ENCODE results near the gene SEL1L2.

SEL1L2 gene

DNA sequence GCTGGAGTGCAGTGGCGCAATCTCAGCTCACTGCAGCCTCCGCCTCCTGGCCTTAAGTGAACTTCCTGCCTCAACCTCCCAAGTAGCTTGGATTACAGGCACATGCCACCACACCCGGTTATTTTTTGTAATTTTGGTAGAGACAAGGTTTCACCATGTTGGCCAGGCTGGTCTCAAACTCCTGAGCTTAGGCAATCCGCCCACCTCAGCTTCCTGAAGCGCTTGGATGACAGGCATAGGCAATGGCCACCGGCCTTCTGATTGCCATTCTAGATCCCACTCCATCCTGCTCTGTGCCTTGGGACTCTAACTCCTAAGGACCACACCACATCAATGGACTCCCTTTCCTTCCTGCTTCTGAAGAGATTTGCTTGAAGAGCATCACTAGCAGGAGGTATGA is 60.6 kb downstream of the SEL1L2 start:
- DNase-seq, result no peak

DNA sequence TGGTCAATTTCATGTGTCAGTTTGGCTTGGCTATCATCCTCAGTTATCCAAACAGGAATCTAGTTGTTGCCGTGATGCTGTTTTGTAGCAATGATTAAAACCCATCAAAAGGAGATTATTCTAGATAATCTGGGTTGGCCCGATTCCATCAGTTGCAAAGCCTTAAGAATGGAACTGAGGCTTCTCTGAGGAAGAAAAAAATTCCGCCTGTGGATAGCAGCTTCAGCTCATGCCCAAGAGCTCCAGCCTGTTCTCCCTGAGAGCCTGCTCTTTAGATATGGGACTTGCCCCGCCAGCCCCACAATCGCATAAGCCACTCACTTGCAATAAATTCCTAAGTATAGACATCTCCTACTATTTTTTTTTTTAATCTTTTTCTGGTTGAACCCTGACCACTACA is 61.5 kb downstream of the SEL1L2 start:
- DNase-seq, result no peak

DNA sequence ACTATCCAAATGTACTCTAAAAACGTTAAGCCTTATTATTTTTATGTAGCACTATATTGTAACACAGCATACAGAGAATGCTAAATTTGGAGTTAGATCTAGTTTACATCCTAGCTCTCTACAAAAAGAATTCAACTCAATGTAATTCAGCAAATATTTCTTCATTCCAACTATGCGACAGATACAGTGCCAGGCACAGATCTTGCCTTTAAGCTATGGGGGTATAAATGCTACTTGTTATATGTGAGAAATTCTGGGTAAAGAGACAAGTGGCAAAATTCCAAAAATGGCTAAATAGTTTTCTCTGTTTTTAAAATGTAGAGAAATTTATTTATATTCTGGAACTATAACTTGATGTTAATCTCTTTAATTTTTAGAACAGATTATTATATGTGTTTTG is 63.2 kb downstream of the SEL1L2 start:
- DNase-seq, result no peak

DNA sequence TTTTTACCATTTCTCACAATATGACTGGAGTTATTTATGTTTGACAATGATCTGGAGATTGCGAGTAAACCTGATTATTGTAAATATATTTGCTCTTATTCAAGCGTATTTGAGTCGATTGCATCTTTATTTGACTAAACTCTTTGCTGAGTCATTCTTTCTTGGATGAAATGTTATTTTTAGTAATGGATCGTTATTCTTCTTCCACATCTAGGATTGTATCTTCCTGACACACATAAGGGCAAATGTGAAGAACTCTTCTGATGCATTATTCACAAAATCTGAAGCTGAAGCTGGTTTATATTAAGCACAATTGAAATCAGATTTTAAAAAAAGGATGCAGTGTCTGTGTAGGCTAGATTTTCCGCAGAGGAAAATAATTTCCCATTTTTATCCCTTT is 68.2 kb downstream of the SEL1L2 start:
- no peak for DNase-seq

DNA sequence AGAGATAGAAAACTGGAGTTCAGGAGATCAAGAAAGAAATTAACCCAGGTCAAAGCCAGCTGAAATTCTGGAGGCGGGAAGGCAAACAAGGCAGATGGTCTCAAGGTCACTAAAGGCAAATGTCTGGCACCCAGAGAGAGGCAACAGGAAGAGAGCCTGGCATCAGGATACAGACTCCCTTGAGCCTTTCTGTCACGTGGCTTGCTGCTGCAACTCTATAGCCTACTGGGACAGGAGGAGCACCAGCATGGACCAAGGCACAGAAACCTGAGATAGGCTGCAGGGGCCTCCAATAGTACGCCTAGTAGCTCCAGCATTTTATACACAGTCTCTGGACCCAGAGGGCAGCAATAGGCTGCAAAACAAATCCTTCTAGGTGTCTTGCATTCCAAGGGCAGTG is 75.1 kb downstream of the SEL1L2 start:
- DNase-seq, result peak in 1 of 2 experiments; percentile 55

DNA sequence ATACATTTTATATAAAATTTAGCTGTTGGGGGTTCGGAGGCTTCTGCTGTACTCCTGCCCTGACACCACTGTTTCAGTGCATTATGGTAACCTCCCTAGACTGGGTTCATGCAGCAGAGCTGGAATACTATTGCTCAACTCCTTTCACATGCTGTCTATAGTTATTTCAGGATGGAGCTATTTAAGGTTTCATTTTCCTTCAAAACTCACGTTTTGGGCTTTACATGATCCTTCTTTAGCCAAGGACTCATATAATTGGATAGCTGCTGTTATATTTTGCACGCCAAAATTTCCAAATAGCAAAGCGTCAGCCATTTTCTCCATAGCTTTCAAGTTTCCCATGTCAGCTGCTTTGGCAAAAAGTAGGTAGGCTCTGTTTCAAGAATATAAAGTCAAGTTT is 76.8 kb downstream of the SEL1L2 start:
- no peak for DNase-seq

DNA sequence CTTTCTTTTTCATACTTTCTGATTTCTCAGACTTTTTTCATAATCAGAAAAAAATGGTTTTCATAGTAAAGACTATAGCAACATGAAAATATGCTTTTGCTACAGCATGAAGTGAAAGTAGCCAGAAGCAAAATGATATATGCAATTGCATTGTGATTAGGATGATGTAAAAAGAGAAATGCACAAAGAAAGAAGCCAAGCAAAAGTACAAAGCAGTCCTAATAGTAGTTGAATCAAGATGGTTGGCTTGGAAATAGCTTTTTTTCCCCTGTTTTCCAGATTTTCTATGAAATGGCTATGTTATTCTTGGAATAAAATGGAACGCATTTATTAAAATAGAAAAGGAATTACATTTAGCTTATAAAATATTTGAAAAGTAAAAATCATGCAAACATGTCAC is 77.3 kb downstream of the SEL1L2 start:
- no peak for DNase-seq

DNA sequence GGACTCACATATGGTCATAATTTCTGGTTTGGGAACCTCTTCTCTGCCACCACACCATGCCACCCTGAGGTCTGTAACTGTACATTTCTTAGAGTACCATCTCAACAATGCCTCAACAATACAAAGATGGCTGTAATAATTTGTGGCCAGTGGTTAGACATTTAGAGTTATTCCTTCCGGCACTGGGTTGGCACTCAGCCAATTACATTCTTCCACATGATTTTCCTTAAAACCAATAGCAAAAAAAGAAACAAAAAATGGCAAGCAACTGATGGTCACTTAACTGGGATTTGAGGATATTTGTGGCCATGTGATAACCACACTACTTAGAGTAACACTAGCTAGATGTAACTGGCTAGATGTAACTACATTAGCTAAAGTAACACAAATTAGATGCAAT is 79.9 kb downstream of the SEL1L2 start:
- DNase-seq, result no peak

DNA sequence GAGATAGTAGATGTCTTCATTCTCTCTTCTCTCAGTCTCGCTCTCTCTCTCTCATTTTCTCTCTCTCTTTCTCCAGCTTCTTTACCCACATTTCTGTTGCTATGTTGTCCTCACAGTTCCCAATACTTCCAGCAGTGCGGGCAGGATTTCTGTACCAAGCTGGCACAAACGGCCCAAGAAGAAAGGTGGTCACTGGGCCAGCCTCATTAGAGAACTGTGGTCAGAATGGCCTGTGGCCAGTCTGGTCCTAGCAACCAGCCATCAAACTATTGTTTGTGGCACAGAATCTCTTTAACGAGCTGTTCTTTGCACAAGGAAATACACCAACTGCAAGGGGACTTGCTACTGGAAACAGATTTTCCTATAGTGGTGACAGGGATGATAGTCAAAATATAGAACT is 81.3 kb downstream of the SEL1L2 start:
- DNase-seq, result no peak

DNA sequence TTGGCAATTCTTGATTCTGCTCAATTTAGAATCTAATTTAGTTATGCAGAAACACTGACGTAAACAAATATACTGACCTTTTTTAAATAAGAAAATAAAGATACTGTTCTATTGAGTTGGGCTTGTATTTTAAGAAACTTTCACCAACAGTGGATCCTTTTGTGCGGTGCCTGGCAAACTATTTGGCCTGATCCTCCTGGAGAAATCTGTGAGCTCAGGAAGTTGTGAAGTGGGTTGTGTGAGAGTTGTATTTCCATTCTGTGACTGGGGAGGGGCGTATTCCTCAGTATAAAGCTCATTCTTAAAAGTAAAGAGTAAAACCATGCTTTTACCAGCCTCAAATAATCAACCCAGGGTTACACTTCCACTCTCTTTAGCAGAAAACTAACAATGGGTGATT is 85.6 kb downstream of the SEL1L2 start:
- no peak for DNase-seq

DNA sequence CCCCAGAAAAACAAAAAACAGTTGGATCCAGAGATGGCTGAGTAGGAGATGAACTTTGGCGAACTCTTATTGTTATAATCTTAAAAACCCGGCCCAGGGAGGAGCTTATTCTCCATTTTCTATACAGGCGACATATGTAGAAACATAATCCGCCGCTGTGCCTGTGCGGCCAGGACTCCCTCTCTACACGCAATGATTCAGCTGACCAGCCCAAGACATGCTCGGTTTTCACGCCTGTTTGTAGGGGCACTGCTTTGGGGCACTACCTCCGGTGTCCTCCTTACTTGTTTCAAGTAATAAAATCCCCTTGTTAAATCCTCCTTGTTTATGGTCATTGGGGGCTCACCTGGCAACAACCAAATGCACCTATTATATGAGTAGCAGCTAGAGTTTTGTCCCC is 89.9 kb downstream of the SEL1L2 start:
- DNase-seq, result no peak

DNA sequence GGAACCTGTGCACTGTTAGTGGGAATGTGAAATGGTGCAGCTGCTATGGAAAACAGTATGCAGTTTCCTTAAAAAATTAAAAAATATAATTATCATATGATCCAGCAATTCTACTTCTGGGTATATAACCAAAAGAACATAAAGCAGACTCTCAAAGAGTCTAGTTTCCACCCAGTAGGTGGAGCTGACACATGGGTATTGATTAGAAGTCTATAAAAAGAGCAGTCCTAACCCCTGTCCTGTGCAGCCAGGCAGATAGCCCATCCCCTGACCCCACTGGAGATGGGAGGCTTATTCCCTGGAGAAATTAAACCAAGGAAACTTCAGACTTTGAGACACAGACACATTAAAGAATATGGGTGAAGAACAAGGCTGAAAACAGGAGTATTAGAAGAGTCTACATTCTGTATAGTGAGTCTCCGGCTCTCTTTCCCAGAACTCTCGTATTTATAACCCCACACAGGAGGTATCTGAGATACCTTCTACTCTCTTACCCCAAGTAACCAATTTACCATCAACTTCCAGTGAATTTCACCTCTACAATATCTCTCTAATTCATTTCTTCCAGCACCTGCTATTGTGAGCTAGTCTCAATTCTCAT is 92.3 kb downstream of the SEL1L2 start:
- peak; percentile 23 to 31 for DNase-seq

DNA sequence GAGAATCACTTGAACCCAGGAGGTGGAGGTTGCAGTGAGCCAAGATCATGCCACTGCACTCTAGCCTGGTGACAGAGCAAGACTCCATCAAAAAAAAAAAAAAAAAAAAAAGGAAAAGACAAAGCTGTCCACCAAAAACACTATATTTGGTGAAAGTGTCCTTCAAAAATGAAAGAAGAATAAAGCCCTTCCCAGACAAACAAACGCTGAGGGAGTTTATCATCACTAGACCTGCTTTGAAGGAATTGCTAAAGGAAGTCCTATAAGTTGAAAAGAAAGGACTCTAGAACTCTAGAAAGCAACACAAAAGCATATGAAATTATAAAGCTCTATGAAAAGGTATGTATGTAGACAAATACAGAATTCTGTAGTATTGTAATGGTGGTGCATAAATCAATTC is 98.8 kb downstream of the SEL1L2 start:
- DNase-seq, result no peak

DNA sequence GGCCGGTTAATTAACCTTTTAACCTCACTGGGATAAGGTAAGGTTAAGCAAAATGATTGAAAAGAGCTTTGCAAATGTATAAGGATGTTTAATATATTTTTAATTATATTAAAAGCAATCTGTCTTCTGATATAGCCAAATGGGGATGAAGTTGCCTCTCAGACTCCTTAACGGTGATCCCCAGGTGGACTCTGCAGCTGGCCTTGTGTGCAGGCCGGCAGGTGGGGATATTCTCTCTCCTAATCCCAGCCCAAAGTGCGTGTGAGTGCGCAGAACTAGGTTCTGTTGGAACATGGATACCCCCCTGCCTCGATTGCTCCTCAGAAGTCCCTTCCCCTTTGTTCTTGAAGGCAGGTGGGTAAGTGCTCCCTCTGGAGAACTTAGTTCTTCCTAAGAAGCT is 105.6 kb downstream of the SEL1L2 start:
- DNase-seq, result no peak

DNA sequence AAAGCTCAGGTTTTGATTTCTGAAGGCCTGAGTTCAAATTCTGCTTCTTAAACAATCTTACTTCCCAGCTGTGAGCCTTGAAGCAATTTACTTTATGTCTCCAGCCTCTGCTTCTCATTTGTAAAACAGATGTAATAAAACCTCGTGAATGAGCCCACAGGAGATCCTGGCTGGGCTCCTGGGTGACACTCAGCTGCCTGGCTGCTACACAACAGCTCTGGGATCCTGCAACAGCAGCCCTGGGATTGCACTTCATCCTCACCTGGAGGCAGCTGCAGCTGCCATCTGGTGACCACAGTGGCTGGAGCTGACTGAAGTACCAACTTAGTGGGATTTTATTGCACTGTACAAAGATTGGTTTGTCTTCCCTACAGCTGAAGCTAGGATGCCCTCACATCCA is 107.0 kb downstream of the SEL1L2 start:
- DNase-seq, result peak; percentile 81 to 82

DNA sequence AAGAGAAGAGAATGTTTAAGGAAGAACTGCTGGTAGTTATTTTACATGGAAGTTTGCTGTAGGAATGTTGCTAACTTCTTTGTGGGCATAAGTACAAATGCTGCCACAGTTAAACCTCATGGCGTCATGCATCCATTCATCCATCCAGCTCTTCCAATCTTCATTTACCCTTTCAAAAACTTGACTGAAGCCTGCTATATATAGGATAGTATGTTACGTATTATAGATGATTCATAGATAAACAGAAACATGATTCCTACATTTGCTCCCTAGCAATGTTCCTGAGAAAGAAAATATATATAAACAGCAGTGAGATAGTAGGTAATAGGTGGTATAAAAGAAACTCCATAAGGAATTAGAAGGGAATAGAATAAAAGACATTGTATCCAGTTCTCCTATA is 111.8 kb downstream of the SEL1L2 start:
- no peak for DNase-seq

DNA sequence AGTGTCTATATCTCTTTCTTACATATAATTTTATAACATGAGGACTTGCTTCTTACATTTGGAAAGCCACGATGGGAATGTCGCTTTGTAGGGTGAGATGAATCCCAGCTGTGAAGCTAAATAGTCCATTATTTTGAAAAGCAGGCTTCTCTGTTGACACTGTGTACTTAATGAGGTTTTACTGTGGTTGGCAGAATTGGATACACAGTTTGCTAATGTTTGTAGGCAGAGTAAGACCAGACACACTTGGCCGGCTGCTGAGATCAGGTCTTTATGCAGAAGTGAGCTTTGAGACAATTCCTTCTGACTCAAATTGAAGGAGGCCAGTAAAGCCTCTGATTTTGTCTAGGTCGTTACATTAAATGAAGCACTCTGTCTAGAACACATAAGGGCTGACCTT is 112.6 kb downstream of the SEL1L2 start:
- DNase-seq, result no peak

DNA sequence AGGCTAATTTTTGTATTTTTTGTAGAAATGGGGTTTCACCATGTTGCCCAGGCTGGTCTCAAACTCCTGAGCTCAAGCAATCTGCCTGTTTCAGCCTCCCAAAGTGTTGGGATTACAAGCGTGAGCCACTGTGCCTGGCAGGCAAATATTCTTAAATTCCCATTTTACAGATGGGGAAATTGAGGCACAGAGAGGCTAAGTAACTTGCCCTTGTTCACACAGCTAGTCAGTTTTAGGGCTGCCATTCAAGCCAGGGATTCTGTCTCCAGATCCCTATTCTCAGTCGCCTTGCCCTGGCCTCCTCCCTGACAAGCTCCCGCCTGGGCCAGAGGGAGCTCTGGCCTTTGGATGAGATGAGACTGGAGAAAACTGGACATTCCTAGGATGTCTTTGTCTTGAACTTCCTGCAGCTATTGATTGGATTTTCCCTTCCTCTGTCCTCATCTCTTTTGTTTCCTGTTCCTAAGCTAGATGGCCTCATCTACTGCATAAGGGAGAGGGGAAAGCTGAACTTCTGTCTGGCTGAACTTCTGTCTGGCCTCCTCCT is 115.1 kb downstream of the SEL1L2 start:
- no peak for DNase-seq

DNA sequence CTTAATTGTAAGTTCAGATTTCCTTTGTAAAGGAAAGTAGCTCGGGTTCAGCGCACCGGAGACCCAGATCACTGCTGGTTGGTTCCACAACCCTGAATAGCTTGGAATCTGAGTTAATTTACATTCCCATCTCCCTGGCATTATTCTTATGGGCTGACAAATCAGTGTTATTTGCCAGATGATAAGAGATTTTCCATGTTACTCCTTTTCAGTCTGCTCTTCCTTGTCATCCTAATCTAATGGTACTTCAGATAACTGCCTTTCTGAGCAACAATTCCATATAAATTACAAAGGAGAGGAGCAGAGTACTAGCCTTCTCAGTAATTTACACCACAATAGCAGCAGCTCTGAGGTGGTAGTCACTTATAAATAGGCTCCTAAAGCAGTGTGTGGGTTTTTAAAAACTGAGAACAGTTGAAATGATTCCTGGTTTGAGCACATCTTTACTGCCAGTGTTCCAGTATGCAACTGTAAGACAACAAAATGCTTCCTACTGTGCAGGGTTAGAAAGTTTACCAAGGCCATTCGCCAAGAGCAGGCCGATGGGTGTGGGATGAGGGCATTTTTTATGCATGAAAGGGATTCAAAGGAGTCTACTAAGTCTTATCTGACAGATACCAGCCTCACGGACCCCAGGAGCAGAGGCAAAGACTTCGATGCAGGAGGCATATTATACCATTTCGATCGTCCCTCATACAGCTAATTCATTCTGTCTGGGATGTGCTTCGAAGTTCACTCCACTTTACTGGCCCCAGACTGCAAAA is 115.8 kb downstream of the SEL1L2 start:
- DNase-seq, result no peak

DNA sequence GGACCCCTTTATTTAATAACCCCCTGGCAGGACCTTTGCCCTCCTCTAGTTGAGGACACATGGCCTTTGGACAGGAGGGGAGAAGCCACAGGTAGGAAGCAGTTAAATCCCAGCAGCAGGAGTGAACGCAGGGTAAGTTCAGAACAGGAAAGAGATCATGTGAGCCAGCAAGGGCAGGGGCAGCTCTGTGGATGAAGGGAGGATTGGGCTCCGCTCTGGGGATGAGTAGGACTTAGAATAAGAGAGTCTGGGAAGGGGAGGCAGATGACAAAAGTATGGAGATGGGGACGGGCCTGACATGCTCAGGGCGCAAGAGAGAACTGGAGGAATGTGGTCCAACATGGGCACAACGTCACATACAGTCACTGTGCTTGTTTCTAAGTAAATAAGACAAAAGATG is 116.6 kb downstream of the SEL1L2 start:
- no peak for DNase-seq

DNA sequence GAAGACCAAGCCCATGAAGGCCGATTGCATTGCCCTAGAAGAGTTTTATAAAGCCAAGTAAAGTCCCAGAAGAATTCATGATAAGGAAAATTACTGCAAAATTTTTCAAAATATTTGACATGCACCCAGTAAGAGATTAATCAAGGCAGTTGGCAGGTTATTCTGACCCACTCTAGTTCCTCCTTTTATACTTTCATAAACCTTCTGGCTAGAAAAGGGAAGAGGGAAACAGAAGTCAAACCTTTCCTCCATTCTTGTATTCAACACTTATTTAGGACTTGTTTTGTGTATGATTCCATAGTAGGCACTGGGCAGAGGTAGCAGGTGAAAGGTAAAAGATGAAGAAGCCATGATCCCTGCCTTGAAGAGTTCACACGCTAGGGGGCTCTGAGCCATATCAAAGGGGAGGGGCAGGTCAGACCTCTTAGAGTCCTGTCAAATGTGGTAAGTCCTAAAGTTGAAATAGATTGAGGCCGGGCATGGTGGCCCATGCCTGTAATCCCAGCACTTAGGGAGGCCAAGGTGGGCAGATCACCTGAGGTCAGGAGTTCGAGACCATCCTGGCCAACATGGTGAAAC is 120.2 kb downstream of the SEL1L2 start:
- no peak for DNase-seq

DNA sequence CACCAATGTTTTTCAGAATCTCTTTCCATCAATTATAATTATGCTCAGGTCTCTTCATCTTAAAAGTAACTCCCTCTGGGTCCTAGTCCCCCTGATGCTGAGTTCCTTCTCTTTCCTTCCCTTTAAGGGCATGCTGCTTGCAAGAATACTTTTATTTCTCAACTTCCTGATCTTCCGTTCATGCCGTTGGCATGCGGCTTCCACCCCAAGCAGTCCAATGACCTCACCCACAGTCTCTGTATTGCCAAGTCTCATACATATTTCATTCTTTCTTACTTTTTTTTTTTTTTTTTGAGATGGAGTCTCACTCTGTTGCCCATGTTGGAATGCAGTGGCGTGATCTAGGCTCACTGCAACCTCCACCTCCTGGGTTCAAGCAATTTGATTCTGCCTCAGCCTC is 122.1 kb downstream of the SEL1L2 start:
- DNase-seq, result no peak

DNA sequence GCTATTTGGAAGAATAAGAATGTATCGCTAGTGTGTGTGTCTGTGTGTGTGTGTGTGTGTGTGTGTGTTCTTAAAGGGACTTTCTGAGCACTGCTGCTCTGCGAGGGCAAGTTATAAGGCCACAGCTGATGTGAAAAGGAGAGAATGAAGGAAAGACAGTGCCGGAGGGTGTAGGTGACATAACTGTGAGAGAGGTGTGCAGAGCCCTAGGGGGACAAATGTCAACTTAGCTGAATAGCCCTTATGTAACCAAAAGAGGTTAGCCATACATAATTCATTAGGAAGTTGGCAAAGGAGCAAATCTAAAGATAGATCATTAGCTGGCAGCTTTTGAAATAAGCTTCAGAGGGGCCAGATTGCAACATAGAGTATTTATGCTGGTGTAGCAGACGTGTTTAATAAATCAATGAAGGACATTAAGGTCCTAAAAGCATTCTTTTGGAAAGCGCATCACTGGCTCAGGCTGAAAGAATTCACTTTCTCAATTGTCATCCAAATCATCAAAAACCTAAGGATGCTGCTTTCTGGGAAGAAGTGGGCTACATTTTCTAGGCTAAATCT is 124.5 kb downstream of the SEL1L2 start:
- DNase-seq, result no peak

DNA sequence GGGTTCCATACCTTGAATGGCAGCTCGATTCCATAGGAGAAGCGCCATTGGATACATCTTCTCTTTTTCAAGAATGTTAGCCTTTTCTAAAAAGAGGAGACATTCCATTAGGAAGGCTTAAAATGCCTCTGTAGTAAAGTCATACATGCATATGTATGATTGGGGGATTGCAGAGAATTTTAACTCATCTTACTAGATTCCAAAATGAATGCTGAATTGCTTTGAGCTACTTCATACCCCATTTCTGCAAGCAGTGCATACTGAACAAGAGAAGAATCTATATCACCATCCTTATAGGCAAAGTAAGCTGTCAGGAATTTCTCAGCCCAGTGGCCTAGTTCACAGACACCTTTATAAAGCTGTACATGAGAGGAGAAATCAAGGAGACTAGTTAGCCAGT is 125.3 kb downstream of the SEL1L2 start:
- DNase-seq, result no peak
